Measurements from ENCODE around the gene ADCYAP1. TPM values are rescaled to one million over a fixed set of nuclear protein-coding genes. Genes with fewer than 3 reads are reported as not detected.

Gene ADCYAP1
- total RNA-seq, 1 experiment from 2014 or later = not detected

GRCh38 chr18:949724-950631 is 45.3 kb downstream of the ADCYAP1 start:
- ATAC-seq = no peak
- Histone ChIP-seq H3K9me3 (ENCODE audit: control insufficient read depth, insufficient read depth, low read depth, low read length) (no peaks in the 10 kb centered on the region), H3K4me3 (ENCODE audit: low read depth in 2 of 2, low read length in 2 of 2) (no peak overlapping the region), H3K27ac (ENCODE audit: low read length) (no peak overlapping the region), H3K4me1 (ENCODE audit: control insufficient read depth, insufficient read depth, low read length) (no peaks in the 10 kb centered on the region), H3K27me3 (ENCODE audit: control insufficient read depth, insufficient read depth, low read length) (no peaks in the 10 kb centered on the region), H3K36me3 (ENCODE audit: control insufficient read depth, insufficient read depth, low read length) (no peaks in the 10 kb centered on the region)
- BruUV-seq (replicated peaks) = no TSS peak
- CTCF ChIA-PET = no interaction called here
- intact Hi-C loops (cut with micrococcal nuclease; ENCODE audit: unreplicated experiment) = no loop called here
- in situ Hi-C loops (cut with HindIII; ENCODE audit: low pct_unique_long_range_greater_than_20kb, low sequenced_read_pairs) = no loop called here
- DNase-seq (ENCODE audit: low read depth, low spot score) = no peak
- no peak for TF ChIP-seq CTCF (IDR thresholded peaks at IDR 0.05)
- no peak for TF ChIP-seq REST (IDR thresholded peaks at IDR 0.05; ENCODE audit: insufficient read depth in 1 of 2, low read depth in 2 of 2, low read length in 1 of 2)
- TF ChIP-seq SIN3A (IDR thresholded peaks at IDR 0.05; ENCODE audit: borderline replicate concordance, insufficient read depth, low read depth, low read length) = no peak
- TF ChIP-seq TCF7L2 (IDR thresholded peaks at IDR 0.05; ENCODE audit: low read depth, low read length) = no peak
- TF ChIP-seq POLR2AphosphoS5 (IDR thresholded peaks at IDR 0.05; ENCODE audit: low read depth, low read length) = no peak
- POLR2A ChIA-PET = no interaction called here

- POLR2A ChIA-PET = no interaction called here
- H3K27ac ChIP-seq (ENCODE audit: low read length) = no peak overlapping the region
Observed at GRCh38 chr18:950882-951495, 46.3 kb downstream of the ADCYAP1 start.

More at GRCh38 chr18:950882-951495, 46.3 kb downstream of the ADCYAP1 start:
- H3K27me3 ChIP-seq (ENCODE audit: control insufficient read depth, insufficient read depth, low read length) = no peaks in the 10 kb centered on the region
- DNase-seq (ENCODE audit: low read depth, low spot score) (no peak), ATAC-seq (no peak)
- CTCF ChIA-PET = no interaction called here
- H3K4me1 ChIP-seq (ENCODE audit: control insufficient read depth, insufficient read depth, low read length) = no peaks in the 10 kb centered on the region
- intact Hi-C loops (cut with micrococcal nuclease; ENCODE audit: unreplicated experiment) (no loop called here), in situ Hi-C loops (cut with HindIII; ENCODE audit: low pct_unique_long_range_greater_than_20kb, low sequenced_read_pairs) (no loop called here)
- no peaks in the 10 kb centered on the region for H3K36me3 ChIP-seq (ENCODE audit: control insufficient read depth, insufficient read depth, low read length)
- no TSS peak for BruUV-seq (replicated peaks)
- no peak for TF ChIP-seq SIN3A (IDR thresholded peaks at IDR 0.05; ENCODE audit: borderline replicate concordance, insufficient read depth, low read depth, low read length)
- TF ChIP-seq CTCF (IDR thresholded peaks at IDR 0.05) = no peak
- TF ChIP-seq POLR2AphosphoS5 (IDR thresholded peaks at IDR 0.05; ENCODE audit: low read depth, low read length) = no peak
- no peak for TF ChIP-seq TCF7L2 (IDR thresholded peaks at IDR 0.05; ENCODE audit: low read depth, low read length)
- no peak for TF ChIP-seq REST (IDR thresholded peaks at IDR 0.05; ENCODE audit: insufficient read depth in 1 of 2, low read depth in 2 of 2, low read length in 1 of 2)
- no peak overlapping the region for H3K4me3 ChIP-seq (ENCODE audit: low read depth in 2 of 2, low read length in 2 of 2)
- no peaks in the 10 kb centered on the region for H3K9me3 ChIP-seq (ENCODE audit: control insufficient read depth, insufficient read depth, low read depth, low read length)
